ENCODE data around the gene HIRA.

- TF ChIP-seq POLR2A (IDR thresholded peaks at IDR 0.05) (no peak), CTCF (IDR thresholded peaks at IDR 0.05 in 8 of 11, conservative IDR thresholded peaks at IDR 0.05 in 3 of 11) (no peak), POLR2AphosphoS5 (IDR thresholded peaks at IDR 0.05) (no peak)
Measured at GRCh38 chr22:19446603-19447329, 15.2 kb upstream of the HIRA start.
